ENCODE results near the gene F13A1.

The F13A1 gene

DNA sequence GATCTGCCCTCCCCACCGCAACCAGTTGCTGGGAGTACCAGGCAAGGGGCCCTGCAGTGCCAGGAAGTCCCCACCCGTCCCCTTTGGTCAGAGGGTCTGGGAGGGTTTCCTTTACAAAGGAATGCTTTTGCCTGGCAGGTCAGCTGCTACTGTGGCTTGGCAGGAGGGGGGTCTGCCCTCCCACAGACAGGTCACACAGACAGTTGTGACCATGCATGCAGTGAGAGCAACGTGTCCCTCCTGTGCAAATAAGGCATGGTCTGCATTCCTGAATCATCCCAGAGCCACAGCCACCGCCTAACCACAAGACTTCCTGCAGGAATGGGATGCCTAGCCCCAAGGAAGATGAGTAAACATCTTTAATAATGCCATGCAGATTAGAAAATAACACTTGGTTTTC, 439 bp upstream of the F13A1 start:
- TF ChIP-seq, protein P1, sequence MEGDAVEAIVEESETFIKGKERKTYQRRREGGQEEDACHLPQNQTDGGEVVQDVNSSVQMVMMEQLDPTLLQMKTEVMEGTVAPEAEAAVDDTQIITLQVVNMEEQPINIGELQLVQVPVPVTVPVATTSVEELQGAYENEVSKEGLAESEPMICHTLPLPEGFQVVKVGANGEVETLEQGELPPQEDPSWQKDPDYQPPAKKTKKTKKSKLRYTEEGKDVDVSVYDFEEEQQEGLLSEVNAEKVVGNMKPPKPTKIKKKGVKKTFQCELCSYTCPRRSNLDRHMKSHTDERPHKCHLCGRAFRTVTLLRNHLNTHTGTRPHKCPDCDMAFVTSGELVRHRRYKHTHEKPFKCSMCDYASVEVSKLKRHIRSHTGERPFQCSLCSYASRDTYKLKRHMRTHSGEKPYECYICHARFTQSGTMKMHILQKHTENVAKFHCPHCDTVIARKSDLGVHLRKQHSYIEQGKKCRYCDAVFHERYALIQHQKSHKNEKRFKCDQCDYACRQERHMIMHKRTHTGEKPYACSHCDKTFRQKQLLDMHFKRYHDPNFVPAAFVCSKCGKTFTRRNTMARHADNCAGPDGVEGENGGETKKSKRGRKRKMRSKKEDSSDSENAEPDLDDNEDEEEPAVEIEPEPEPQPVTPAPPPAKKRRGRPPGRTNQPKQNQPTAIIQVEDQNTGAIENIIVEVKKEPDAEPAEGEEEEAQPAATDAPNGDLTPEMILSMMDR (IDR thresholded peaks at IDR 0.05; ENCODE audit: insufficient read depth, low read depth, low read length, missing control alignments) = no peak
- DNase-seq (ENCODE audit: low read depth) = no peak
- no peak overlapping the region for H3K4me3 ChIP-seq (ENCODE audit: low read depth, low read length)

DNA sequence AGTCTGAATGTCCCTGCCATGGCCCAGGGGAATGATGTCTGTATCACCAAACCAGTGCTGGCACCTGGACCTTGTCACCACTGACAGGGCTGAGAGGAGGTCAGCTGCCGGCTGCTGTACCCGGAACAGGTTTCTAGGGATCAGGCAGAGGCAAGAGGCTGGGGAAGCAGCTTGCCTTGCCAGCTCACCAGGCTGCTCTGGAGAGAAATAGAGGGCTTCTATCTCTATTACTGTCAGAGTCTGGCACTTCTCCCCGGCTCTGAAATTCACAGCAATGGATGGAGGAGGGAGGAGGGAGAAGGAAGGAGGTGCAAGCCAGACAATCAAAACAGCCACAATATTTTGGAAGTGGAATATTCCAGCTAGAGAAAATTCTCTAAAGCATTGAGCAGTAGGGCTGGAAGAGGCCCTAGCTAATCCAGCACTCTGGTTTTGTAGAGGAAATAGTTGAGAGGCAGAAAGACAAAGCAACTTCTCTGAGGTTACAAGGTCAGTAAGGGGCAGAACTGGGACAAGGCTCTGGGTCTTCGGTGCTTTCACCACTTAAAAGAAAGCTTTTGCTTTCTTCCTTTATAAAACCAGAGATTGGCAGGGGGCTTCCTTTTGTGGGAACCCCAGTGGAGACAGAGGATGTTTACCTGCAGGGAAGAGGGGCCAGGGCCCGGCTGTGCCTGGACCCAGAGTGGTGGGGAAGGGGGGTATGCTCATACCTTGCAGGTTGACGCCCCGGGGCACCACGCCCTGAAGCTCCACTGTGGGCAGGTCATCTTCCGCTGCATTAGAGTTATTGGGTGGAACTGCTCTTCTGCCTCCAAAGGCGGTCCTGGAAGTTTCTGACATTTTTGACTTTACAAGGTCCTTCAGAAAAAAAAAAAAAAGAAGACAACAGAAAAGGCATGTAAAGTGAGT, 2.4 kb downstream of the F13A1 start:
- TF ChIP-seq, protein P1 (IDR thresholded peaks at IDR 0.05; ENCODE audit: insufficient read depth, low read depth, low read length, missing control alignments) = no peak
- DNase-seq (ENCODE audit: low read depth) = no peak
- H3K4me3 ChIP-seq (ENCODE audit: low read depth, low read length) = no peak overlapping the region

DNA sequence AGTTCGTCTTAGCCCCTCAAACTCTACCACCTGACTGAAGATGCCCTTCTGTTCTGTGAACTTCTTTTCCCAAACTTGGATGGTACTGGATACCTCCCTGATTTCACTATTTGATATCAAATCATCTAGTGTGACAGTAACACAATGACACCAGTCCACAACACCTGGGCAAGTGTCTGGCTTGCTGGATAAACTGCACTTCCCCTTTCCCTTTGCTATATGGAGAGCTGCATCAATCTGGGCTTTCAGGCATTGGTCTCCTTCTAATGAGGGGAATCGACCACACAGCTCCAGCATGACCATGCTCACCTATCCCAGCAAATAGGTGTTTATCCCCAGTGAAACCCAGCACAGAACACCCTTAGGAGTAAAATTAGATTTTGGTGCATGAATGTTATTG, 3.1 kb downstream of the F13A1 start:
- DNase-seq (ENCODE audit: low read depth) = no peak
- no peak overlapping the region for H3K4me3 ChIP-seq (ENCODE audit: low read depth, low read length)
- TF ChIP-seq, protein P1 (IDR thresholded peaks at IDR 0.05; ENCODE audit: insufficient read depth, low read depth, low read length, missing control alignments) = no peak

DNA sequence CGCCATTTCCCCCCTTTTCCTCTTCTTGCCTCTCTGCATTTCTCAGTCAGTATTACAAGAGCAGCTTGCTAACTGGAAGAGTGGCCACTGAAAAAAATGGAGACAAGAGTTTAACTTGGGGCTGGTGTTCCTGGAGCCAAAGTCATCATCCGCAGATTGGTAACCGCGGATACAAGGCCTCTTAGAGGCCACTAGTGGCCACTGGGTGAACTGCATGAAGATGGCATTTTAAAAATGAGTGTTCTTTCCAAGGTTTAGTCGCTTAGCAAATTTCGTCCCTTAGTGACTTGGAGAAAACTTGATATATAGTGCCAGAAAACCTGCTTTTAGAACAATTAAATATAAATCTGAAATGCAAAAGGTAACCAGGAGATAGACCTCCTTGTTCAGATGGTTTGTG, 4.8 kb downstream of the F13A1 start:
- DNase-seq (ENCODE audit: low read depth) = peak; percentile 65
- TF ChIP-seq, protein P1 (IDR thresholded peaks at IDR 0.05; ENCODE audit: insufficient read depth, low read depth, low read length, missing control alignments) = peak; percentile 83
- H3K4me3 ChIP-seq (ENCODE audit: low read depth, low read length) = no peak overlapping the region

DNA sequence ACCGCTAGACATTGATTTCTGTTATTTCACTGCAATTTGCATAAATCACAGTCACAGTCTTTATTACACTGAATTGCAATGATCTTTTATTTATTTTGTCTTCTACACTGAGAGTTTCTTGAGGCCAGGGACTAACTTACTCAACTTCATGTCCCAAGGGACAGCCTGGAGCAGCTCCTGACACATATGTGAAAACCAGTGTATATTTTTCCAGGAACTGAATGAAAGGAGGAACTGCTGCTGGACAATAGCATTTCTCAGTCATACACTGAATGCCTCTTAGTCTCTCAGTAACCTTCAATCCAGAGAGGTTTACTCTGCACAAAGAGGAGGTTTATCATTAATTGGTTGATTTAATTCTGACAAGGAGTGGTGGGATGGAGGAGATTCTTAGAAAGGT, 5.9 kb downstream of the F13A1 start:
- no peak overlapping the region for H3K4me3 ChIP-seq (ENCODE audit: low read depth, low read length)
- no peak for DNase-seq (ENCODE audit: low read depth)
- TF ChIP-seq, protein P1 (IDR thresholded peaks at IDR 0.05; ENCODE audit: insufficient read depth, low read depth, low read length, missing control alignments) = no peak

DNA sequence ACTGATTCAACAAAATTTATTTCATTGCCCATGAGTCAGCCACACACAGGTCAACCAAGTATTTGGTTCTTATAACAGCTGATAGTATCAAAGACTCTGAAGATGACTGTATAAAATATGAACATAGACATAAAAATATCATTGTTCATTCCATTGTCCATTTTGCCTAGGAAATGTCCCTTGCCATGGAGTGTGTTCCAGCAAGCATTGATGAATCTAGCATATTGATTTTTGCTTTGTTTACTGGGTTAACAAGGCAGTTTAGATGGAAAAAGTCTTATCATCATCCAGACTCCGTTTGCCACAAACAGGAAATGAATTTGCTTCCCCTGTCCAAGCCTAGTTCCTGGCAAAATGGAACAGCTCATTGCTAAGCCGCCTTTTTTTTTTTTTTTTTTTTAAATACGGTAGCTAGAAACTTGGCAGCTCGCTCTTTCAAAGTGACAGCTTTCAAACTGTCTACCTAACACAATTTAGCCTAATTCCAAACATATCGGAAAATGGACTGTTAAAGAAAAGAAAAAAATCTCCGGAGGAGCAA, 7.5 kb downstream of the F13A1 start:
- TF ChIP-seq, protein P1 (IDR thresholded peaks at IDR 0.05; ENCODE audit: insufficient read depth, low read depth, low read length, missing control alignments) = no peak
- no peak for DNase-seq (ENCODE audit: low read depth)
- H3K4me3 ChIP-seq (ENCODE audit: low read depth, low read length) = no peak overlapping the region

Data from GM12865 (cell line).